CD4-positive, alpha-beta T cell treated with Interleukin-17A for 1 hour (primary cell): ENCODE measurements around the gene TNKS1BP1.
"Not testable (repeated sequence)": the region's sequence is repeated elsewhere in the genome, so short reads cannot be mapped to it uniquely, and the experiment has no call there.

ENCODE experiments used
- DNase-seq: peaks from one replicate; pipeline ENCODE4 v3.0.0-alpha.2; 2020

Gene TNKS1BP1

GRCh38 chr11:57353036-57353435, 28.3 kb upstream of the TNKS1BP1 start:
- no peak for DNase-seq

- DNase-seq: peak; percentile 53
Observed at GRCh38 chr11:57349491-57350274, 24.9 kb upstream of the TNKS1BP1 start.

GRCh38 chr11:57348636-57349313, 24.0 kb upstream of the TNKS1BP1 start:
- DNase-seq: no peak

GRCh38 chr11:57348052-57348451, 23.3 kb upstream of the TNKS1BP1 start:
- DNase-seq: no peak

- no peak for DNase-seq
Observed at GRCh38 chr11:57347336-57347735, 22.6 kb upstream of the TNKS1BP1 start.

GRCh38 chr11:57345555-57346211, 20.9 kb upstream of the TNKS1BP1 start:
- DNase-seq: peak; percentile 78

GRCh38 chr11:57344826-57345225, 20.1 kb upstream of the TNKS1BP1 start:
- no peak for DNase-seq

- DNase-seq: no peak
Observed at GRCh38 chr11:57343825-57344224, 19.1 kb upstream of the TNKS1BP1 start.

- DNase-seq: no peak
Observed at GRCh38 chr11:57342702-57343101, 17.9 kb upstream of the TNKS1BP1 start.

- DNase-seq: no peak
Observed at GRCh38 chr11:57341250-57341808, 16.6 kb upstream of the TNKS1BP1 start.

GRCh38 chr11:57340039-57340615, 15.4 kb upstream of the TNKS1BP1 start:
- DNase-seq: no peak

- DNase-seq: no peak
Observed at GRCh38 chr11:57339328-57339727, 14.6 kb upstream of the TNKS1BP1 start.

GRCh38 chr11:57338142-57338541, 13.4 kb upstream of the TNKS1BP1 start, which contains the start of gene P2RX3:
Gene P2RX3 (plus strand): TSS chr11:57338352. CDS start chr11:57338551, 199 bp downstream.
- DNase-seq: no peak

- DNase-seq: not testable (repeated sequence)
Observed at GRCh38 chr11:57336856-57337255, 12.1 kb upstream of the TNKS1BP1 start.

GRCh38 chr11:57336111-57336666, 11.4 kb upstream of the TNKS1BP1 start:
- no peak for DNase-seq

- peak; percentile 92 for DNase-seq
Observed at GRCh38 chr11:57335343-57336110, 10.8 kb upstream of the TNKS1BP1 start, which contains the start of gene SSRP1. Gene SSRP1 (minus strand): TSS chr11:57335892. CDS start chr11:57335121, 771 bp downstream.

GRCh38 chr11:57335023-57335342, 10.2 kb upstream of the TNKS1BP1 start:
- DNase-seq: no peak

GRCh38 chr11:57332694-57333440, 8.1 kb upstream of the TNKS1BP1 start:
- no peak for DNase-seq

- no peak for DNase-seq
Observed at GRCh38 chr11:57331720-57332119, 7.0 kb upstream of the TNKS1BP1 start.

- DNase-seq: no peak
Observed at GRCh38 chr11:57330029-57330428, 5.3 kb upstream of the TNKS1BP1 start.

GRCh38 chr11:57327721-57328120, 3.0 kb upstream of the TNKS1BP1 start:
- DNase-seq: no peak
